ENCODE results near the gene SCN4A. TPM values are rescaled to one million over a fixed set of nuclear protein-coding genes. Genes with fewer than 3 reads are reported as not detected.
A peak's percentile ranks its signal among the peaks of the same experiment; 100 is the strongest.

SCN4A gene
- total and polyA plus RNA-seq, 2 of the 13 experiments (the other 11 are each of a cell fraction or from before 2014, with no cell fraction given), result 0.02 to 0.03 TPM

- no peak for TF ChIP-seq SMYD3 (CRISPR knock-in tag; IDR thresholded peaks at IDR 0.05)
- TF ChIP-seq JUN (CRISPR knock-in tag; IDR thresholded peaks at IDR 0.05), result no peak
- no peak for TF ChIP-seq POGZ (CRISPR knock-in tag; IDR thresholded peaks at IDR 0.05)
- TF ChIP-seq TCF12 (IDR thresholded peaks at IDR 0.05), result no peak
- no peak for TF ChIP-seq TCF12 (CRISPR knock-in tag; IDR thresholded peaks at IDR 0.05)
- no peak for TF ChIP-seq TBL1XR1 (IDR thresholded peaks at IDR 0.05; ENCODE audit: borderline replicate concordance, low read length, partially characterized antibody)
- TF ChIP-seq RCOR2 (CRISPR knock-in tag; IDR thresholded peaks at IDR 0.05), result no peak
- no peak for TF ChIP-seq DR1 (CRISPR knock-in tag; IDR thresholded peaks at IDR 0.05)
- TF ChIP-seq POLR2A (IDR thresholded peaks at IDR 0.05; ENCODE audit: insufficient read depth in 1 of 2, low read depth in 2 of 2, low read length in 2 of 2), result no peak
- no peak for TF ChIP-seq ARID2 (CRISPR knock-in tag; IDR thresholded peaks at IDR 0.05; ENCODE audit: borderline replicate concordance)
- no peak for TF ChIP-seq SIN3B (IDR thresholded peaks at IDR 0.05; ENCODE audit: low read length)
- no peak for TF ChIP-seq ZNF674 (CRISPR knock-in tag; IDR thresholded peaks at IDR 0.05; ENCODE audit: low read depth)
- no peak for TF ChIP-seq NFE2L2 (IDR thresholded peaks at IDR 0.05; ENCODE audit: low read length)
- no peak for TF ChIP-seq RNF2 (conservative IDR thresholded peaks at IDR 0.05; ENCODE audit: low read depth)
- no peak for TF ChIP-seq MTF2 (CRISPR knock-in tag; IDR thresholded peaks at IDR 0.05; ENCODE audit: borderline replicate concordance)
- TF ChIP-seq ZNF775 (CRISPR knock-in tag; IDR thresholded peaks at IDR 0.05; ENCODE audit: borderline replicate concordance), result no peak
- no peak for TF ChIP-seq ZFP90 (CRISPR knock-in tag; IDR thresholded peaks at IDR 0.05; ENCODE audit: borderline replicate concordance)
- TF ChIP-seq, protein P1, sequence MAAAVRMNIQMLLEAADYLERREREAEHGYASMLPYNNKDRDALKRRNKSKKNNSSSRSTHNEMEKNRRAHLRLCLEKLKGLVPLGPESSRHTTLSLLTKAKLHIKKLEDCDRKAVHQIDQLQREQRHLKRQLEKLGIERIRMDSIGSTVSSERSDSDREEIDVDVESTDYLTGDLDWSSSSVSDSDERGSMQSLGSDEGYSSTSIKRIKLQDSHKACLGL (CRISPR knock-in tag; IDR thresholded peaks at IDR 0.05), result no peak
- TF ChIP-seq FIP1L1 (IDR thresholded peaks at IDR 0.05; ENCODE audit: borderline replicate concordance, insufficient read depth, low read depth, low read length), result no peak
- TF ChIP-seq ZNF777 (CRISPR knock-in tag; IDR thresholded peaks at IDR 0.05), result peak; percentile 87
- no peak for TF ChIP-seq MAFG (CRISPR knock-in tag; IDR thresholded peaks at IDR 0.05)
- peak; percentile 71; the same call in 1 of the 2 replicates for TF ChIP-seq SIN3A (IDR thresholded peaks at IDR 0.05; ENCODE audit: borderline replicate concordance, low read depth, low read length)
- TF ChIP-seq HCFC1 (IDR thresholded peaks at IDR 0.05; ENCODE audit: low read depth, low read length), result no peak
- TF ChIP-seq ZNF101 (CRISPR knock-in tag; IDR thresholded peaks at IDR 0.05; ENCODE audit: borderline replicate concordance, low read depth), result no peak
- no peak for TF ChIP-seq HIVEP1 (CRISPR knock-in tag; IDR thresholded peaks at IDR 0.05)
- no peak for TF ChIP-seq TP53 (CRISPR knock-in tag; conservative IDR thresholded peaks at IDR 0.05)
- TF ChIP-seq KLF16 (CRISPR knock-in tag; IDR thresholded peaks at IDR 0.05), result no peak
- no peak for TF ChIP-seq HIC2 (CRISPR knock-in tag; IDR thresholded peaks at IDR 0.05; ENCODE audit: low read depth)
- 0 out of 2 replicates have a peak, but pooled peaks have one; percentile 7 for TF ChIP-seq FOXA3 (CRISPR knock-in tag; IDR thresholded peaks at IDR 0.05)
- no peak for TF ChIP-seq ZSCAN9 (CRISPR knock-in tag; IDR thresholded peaks at IDR 0.05; ENCODE audit: borderline replicate concordance)
- TF ChIP-seq, protein P2, sequence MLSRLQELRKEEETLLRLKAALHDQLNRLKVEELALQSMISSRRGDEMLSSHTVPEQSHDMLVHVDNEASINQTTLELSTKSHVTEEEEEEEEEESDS (CRISPR knock-in tag; IDR thresholded peaks at IDR 0.05; ENCODE audit: borderline replicate concordance), result no peak
- TF ChIP-seq YEATS2 (CRISPR knock-in tag; IDR thresholded peaks at IDR 0.05; ENCODE audit: borderline replicate concordance), result no peak
- no peak for TF ChIP-seq NCOA1 (CRISPR knock-in tag; IDR thresholded peaks at IDR 0.05)
Observed at GRCh38 chr17:63998050-63998720, 25.5 kb upstream of the SCN4A start, which contains the start of gene PRR29 (continued).

Measured in HepG2 (cell line).